Measurements from ENCODE around the gene DGUOK. TPM values are rescaled to one million over a fixed set of nuclear protein-coding genes. Genes with fewer than 3 reads are reported as not detected.
"Not testable (repeated sequence)": the region's sequence is repeated elsewhere in the genome, so short reads cannot be mapped to it uniquely, and the experiment has no call there.

DGUOK gene
- total RNA-seq, 1 donor from 2014 or later: 25.5 TPM

- DNase-seq: no peak
Measured at GRCh38 chr2:73901143-73901542, 25.5 kb upstream of the DGUOK start.

GRCh38 chr2:73902284-73902683 is 24.4 kb upstream of the DGUOK start:
- no peak for DNase-seq

DNA sequence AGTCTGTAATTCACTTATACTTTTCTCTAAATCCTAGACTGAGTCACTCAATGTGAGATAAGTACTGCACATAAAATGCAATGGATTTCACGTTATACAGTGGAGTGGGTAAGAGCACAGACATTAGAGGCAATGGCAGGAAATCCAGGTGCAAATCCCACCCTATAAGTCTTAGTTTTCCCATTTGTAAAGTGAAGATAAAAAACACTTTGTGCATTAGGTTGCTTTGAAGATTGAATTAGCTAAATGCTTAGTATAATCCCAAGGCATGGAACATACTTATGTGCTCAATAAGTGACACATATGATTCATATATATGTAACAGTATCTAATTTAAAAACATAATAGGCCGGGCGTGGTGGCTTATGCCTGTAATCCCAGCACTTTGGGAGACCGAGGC is 23.4 kb upstream of the DGUOK start:
- no peak for DNase-seq

DNA sequence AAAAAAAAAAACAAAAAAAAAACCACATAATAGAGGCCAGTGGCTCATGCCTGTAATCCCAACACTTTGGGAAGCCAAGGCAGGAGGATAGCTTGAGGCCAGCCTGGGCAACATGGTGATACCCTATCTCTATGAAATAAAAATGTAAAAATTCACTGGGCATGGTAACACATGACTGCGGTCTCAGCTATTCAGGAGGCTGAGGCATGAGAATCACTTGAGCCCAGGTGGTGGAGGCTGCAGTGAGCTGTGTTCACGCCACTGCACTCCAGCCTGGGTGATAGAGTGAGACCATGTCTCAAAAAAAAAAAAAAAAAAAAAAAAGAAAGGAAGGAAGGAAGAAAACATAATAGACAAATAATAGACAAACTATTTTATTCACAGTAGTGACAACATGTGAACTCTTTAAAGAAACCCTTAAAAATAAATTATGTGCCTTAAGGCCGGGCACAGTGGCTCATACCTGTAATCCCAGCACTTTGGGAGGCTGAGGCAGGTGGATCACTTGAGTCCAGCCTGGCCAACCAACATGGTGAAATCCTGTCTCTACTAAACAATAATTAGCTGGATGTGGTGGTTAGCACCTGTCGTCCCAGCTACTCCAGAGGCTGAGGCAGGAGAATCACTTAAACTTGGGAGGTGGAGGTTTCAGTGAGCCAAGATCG is 22.6 kb upstream of the DGUOK start:
- not testable (repeated sequence) for DNase-seq

- DNase-seq: no peak
Measured at GRCh38 chr2:73904952-73905351, 21.7 kb upstream of the DGUOK start.

DNA sequence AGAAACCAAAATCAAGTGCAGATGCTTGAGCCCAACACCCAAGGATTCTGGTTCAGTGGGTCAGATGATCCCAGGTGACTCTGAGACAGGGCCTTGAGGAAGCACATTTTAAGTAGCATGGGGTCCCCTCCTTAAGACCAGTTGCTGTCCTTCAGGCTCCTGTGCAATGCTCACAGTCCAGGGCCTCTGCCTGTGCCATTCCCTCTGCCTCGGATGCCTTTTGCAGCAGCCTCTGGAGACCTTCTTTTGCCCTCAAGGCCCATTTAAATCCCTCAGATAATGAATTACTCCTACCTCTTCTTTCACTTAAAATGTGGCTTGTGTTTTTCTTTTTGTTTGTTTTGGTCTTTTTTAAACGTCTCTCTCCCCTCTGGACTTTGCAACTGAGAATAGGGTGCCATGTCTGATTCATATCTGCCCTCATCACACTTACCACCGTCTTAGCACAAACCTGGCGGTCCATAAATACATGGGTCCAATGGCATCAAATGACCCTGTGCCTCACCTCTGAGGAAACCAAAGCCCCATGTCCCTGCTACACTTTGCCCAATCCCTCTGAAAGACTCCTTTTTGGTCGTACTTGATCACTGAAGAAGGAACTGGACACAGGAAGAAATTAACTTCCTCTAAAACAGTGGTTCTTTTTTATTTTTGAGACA is 19.7 kb upstream of the DGUOK start:
- no peak for DNase-seq

DNA sequence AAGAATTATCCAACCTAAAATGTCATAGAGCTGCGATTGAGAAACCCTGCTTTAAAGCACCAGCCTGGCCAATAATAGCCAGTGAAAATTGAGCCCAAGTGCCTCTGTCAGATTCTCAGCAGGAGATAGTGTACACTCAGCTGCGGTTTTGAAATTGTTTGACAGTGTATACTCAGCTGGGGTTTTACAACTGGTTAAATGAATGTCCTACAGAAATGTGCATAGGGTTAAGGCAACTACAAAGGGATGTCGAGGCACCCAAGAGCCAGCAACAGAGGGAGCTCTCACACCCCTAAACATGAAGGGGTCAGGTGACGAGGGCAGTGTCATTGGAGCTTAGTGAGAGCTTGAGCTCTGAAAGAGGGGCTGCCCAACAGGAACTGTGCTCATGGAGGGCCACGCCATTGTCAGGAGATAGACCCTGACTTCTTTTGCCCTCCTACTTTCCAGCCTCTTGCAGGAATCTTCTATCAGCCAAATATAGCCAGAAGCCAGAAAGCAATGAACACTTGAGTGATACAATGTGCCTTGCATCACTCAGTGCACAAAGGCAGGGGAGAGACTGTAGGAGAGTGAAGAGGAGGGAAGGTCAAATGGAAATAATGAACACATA is 18.7 kb upstream of the DGUOK start:
- DNase-seq: no peak

DNA sequence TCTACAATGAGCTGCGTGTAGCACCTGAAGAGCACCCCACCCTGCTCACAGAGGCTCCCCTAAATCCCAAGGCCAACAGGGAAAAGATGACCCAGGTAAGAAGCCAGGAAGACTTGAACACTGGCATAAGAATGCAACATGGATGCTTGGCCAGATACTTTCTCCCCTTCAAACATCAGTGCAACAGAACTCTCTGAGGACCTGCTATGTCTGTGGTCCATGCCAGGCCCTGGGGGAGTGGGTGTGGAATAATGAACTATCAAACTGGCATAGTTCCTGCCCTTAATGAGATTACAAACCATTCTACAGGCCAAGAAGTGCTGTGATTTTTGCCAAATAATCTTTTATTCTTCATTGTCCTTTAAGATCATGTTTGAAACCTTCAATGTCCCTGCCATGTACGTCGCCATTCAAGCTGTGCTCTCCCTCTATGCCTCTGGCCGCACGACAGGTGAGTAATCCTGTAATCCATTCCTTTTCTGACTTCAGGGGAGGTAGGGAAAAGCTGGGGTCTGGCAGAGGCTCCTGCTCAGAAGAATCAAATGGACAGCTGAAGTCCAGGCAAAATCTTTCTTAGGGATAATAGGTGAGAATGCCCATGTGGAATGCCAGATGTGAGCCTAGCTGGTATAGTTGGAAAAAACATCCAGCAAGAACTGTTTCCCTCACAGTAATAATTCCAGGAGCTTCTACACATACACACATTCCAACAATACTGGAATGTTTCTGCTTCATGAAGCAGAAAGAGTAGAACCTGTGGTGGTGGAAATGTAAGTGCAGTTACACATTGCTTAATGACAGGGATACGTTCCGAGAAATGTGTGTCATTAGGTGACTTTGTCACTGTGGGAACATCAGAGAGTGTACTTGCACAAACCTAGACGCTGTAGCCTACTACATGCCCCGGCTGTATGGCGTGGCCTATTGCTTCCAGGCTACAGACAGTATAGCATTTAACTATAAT is 17.7 kb upstream of the DGUOK start:
- no peak for DNase-seq

DNA sequence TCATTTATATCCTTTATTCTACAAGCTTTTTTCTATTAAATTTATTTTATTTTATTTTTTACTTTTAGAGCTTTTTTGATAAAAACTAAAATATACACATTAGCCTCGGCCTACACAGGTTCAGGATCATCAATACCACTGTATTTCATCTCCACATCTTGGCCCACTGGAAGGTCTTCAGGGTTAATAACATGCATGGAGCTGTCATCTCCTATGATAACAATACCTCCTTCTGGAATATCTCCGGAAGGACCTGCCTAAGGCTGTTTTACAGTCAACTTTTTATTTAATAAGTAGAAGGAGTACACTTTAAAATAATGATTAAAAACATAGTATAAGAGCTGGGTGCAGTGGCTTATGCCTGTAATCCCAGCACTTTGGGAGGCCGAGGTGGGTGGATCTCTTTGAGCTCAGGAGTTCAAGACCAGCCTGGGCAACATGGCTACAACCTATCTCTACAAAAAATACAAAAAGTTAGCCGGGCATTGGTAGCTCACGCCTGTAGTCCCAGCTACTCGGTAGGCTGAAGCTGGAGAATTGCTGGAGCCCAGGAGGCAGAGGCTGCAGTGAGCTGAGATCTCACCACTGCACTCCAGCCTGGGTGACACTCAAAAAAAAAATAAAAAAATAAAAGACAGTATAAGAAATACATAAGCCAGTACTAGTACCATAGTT is 15.7 kb upstream of the DGUOK start:
- DNase-seq: no peak

- DNase-seq: no peak
Measured at GRCh38 chr2:73911548-73912208, 15.0 kb upstream of the DGUOK start.

GRCh38 chr2:73913414-73914054 is 13.1 kb upstream of the DGUOK start:
- DNase-seq: no peak

DNA sequence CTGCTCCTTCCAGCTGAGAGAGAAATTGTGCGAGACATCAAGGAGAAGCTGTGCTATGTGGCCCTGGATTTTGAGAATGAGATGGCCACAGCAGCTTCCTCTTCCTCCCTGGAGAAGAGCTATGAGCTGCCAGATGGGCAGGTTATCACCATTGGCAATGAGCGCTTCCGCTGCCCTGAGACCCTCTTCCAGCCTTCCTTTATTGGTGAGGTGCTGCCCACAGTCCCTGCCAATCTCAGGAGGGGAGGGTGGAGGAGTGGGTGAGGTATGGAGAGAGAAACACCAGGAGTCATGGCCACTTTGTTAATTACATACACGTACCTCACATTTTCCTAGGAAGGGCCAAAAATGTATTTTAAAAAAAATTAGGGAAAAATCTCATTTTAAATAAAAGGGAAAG is 12.0 kb upstream of the DGUOK start:
- no peak for DNase-seq

- no peak for DNase-seq
Measured at GRCh38 chr2:73915437-73915993, 11.2 kb upstream of the DGUOK start.

DNA sequence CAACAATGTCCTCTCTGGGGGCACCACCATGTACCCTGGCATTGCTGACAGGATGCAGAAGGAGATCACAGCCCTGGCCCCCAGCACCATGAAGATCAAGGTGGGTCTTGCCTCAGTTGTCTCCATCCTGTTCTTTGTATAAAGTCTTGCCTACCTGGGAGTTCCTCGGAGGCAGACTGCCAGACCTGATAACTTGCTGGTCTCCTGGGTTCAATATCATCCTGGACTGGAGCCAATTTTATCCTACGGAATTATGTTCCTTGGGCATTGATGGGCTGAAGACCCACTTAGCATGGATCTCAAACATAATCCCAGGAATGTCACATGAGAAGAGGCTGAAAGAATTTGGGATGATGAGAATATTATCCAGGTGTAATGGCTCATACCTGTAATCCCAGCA is 10.0 kb upstream of the DGUOK start:
- no peak for DNase-seq

- no peak for DNase-seq
Measured at GRCh38 chr2:73917296-73917695, 9.4 kb upstream of the DGUOK start.

- DNase-seq: no peak
Measured at GRCh38 chr2:73917696-73918207, 8.9 kb upstream of the DGUOK start.

GRCh38 chr2:73918856-73919255 is 7.8 kb upstream of the DGUOK start:
- DNase-seq: no peak

GRCh38 chr2:73919596-73920228 is 7.0 kb upstream of the DGUOK start:
- DNase-seq: no peak

GRCh38 chr2:73920577-73921545 is 5.8 kb upstream of the DGUOK start:
- DNase-seq: no peak

Measured in skin of body (tissue), 2 donors.